ENCODE measurements around the gene KRT36. TPM values are rescaled to one million over a fixed set of nuclear protein-coding genes. Genes with fewer than 3 reads are reported as not detected.

KRT36 gene
- polyA plus RNA-seq, 1 experiment: not detected

DNA sequence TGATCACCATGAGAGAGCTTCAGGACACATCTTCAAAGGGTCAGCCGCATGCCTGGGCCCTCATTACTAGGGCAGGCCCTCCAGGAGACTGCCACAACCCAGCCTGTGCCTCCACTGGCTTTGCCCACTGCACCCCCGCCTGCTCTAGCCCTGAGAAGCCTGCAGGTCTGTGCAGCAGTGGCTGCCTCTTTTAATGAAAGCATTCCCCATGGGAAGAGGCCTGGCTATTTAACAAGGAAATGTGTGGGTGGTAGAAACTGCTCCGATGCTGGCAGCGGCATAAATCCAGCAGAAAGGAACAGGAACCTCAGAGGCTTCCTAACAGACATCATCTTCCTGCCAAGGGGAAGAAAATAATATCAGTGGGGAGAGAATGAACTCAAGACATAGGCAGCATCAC, 22.1 kb downstream of the KRT36 start:
- ChIA-PET POLR2A (no interaction called here), CTCF (interaction anchor here (0.6 kb wide), 1 partner anchor 195 kb away, joined by 4 read pairs; no protein-coding TSS in a partner anchor)
- no peak for DNase-seq (ENCODE audit: low read depth, low spot score)
- Histone ChIP-seq H3K27ac (ENCODE audit: low read depth, low read length) (no peak overlapping the region), H3K9me3 (ENCODE audit: control insufficient read depth, insufficient read depth, low read length) (peaks cover 24% of the 10 kb centered on the region), H3K4me3 (ENCODE audit: low read depth, low read length) (no peak overlapping the region), H3K27me3 (ENCODE audit: control insufficient read depth, insufficient read depth, low read length) (peaks cover 11% of the 10 kb centered on the region)
- TF ChIP-seq, protein P1, sequence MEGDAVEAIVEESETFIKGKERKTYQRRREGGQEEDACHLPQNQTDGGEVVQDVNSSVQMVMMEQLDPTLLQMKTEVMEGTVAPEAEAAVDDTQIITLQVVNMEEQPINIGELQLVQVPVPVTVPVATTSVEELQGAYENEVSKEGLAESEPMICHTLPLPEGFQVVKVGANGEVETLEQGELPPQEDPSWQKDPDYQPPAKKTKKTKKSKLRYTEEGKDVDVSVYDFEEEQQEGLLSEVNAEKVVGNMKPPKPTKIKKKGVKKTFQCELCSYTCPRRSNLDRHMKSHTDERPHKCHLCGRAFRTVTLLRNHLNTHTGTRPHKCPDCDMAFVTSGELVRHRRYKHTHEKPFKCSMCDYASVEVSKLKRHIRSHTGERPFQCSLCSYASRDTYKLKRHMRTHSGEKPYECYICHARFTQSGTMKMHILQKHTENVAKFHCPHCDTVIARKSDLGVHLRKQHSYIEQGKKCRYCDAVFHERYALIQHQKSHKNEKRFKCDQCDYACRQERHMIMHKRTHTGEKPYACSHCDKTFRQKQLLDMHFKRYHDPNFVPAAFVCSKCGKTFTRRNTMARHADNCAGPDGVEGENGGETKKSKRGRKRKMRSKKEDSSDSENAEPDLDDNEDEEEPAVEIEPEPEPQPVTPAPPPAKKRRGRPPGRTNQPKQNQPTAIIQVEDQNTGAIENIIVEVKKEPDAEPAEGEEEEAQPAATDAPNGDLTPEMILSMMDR (IDR thresholded peaks at IDR 0.05; ENCODE audit: low read depth, low read length): no peak

DNA sequence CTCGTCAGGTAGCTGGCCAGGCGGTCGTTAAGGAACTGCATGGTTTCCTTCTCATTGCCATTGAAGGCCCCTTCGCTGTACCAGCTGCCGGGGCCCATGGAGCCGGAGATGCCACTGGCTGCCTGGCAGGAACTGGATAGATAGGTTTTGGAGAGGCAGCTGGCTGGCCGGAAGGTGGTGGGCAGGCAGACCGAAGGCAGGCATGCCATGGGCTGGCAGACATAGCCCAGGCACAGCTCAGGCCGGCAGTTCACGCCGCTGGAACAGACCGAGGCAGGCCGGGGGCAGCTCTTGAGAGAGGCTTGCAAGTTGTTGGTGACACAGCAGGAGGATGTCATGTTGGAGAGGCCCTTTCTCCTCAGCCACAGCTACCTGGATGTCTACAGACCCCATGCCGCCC, 22.7 kb downstream of the KRT36 start, which contains the start of gene KRT32:
Gene KRT32, minus strand, starts transcription at position 399 of the 400 bp plus-strand sequence. Its CDS starts 61 bp downstream, at position 338.
- ChIA-PET POLR2A (no interaction called here), CTCF (interaction anchor here (0.6 kb wide), 1 partner anchor 196 kb away, joined by 4 read pairs; no protein-coding TSS in a partner anchor)

GRCh38 chr17:41464682-41465081, 25.0 kb downstream of the KRT36 start:
- ChIA-PET CTCF (no interaction called here), POLR2A (no interaction called here)
- TF ChIP-seq, protein P1 (IDR thresholded peaks at IDR 0.05; ENCODE audit: low read depth, low read length): no peak
- Histone ChIP-seq H3K4me3 (ENCODE audit: low read depth, low read length) (no peak overlapping the region), H3K9me3 (ENCODE audit: control insufficient read depth, insufficient read depth, low read length) (peaks cover 16% of the 10 kb centered on the region), H3K27ac (ENCODE audit: low read depth, low read length) (peak overlapping the region; percentile 48), H3K27me3 (ENCODE audit: control insufficient read depth, insufficient read depth, low read length) (peaks cover 10% of the 10 kb centered on the region)
- peak; percentile 39 for DNase-seq (ENCODE audit: low read depth, low spot score)

More for the DNA sequence above, 22.7 kb downstream of the KRT36 start, which contains the start of gene KRT32:
- TF ChIP-seq, protein P1 (IDR thresholded peaks at IDR 0.05; ENCODE audit: low read depth, low read length): no peak
- no peak within 1 kb of the TSS for H3K4me3 ChIP-seq (ENCODE audit: low read depth, low read length)
- H3K9me3 ChIP-seq (ENCODE audit: control insufficient read depth, insufficient read depth, low read length): peaks cover 19% of the 10 kb centered on the region
- DNase-seq (ENCODE audit: low read depth, low spot score): no peak
- peaks cover 9% of the 10 kb centered on the region for H3K27me3 ChIP-seq (ENCODE audit: control insufficient read depth, insufficient read depth, low read length)
- H3K27ac ChIP-seq (ENCODE audit: low read depth, low read length): no peak within 1 kb of the TSS

GRCh38 chr17:41464173-41464572, 25.5 kb downstream of the KRT36 start:
- ChIA-PET POLR2A (no interaction called here), CTCF (no interaction called here)
- no peak overlapping the region for H3K4me3 ChIP-seq (ENCODE audit: low read depth, low read length)
- TF ChIP-seq, protein P1 (IDR thresholded peaks at IDR 0.05; ENCODE audit: low read depth, low read length): no peak
- peak overlapping the region; percentile 48 for H3K27ac ChIP-seq (ENCODE audit: low read depth, low read length)
- DNase-seq (ENCODE audit: low read depth, low spot score): no peak
- H3K27me3 ChIP-seq (ENCODE audit: control insufficient read depth, insufficient read depth, low read length): peaks cover 10% of the 10 kb centered on the region
- peaks cover 16% of the 10 kb centered on the region for H3K9me3 ChIP-seq (ENCODE audit: control insufficient read depth, insufficient read depth, low read length)

- peaks cover 16% of the 10 kb centered on the region for H3K9me3 ChIP-seq (ENCODE audit: control insufficient read depth, insufficient read depth, low read length)
- no peak for DNase-seq (ENCODE audit: low read depth, low spot score)
- peaks cover 14% of the 10 kb centered on the region for H3K27me3 ChIP-seq (ENCODE audit: control insufficient read depth, insufficient read depth, low read length)
- H3K27ac ChIP-seq (ENCODE audit: low read depth, low read length): no peak overlapping the region
- ChIA-PET POLR2A (no interaction called here), CTCF (interaction anchor here (0.7 to 1.1 kb wide), 2 partner anchors 85 to 122 kb away, joined by 4 read pairs; no protein-coding TSS in a partner anchor)
- TF ChIP-seq, protein P1 (IDR thresholded peaks at IDR 0.05; ENCODE audit: low read depth, low read length): no peak
- H3K4me3 ChIP-seq (ENCODE audit: low read depth, low read length): no peak overlapping the region
These were observed 26.0 kb downstream of the KRT36 start for GRCh38 chr17:41463746-41464145.
